GM10847 (cell line): Measurements from ENCODE around the gene CLDN10.

Source experiments
- POLR2A ChIP-seq: IDR thresholded peaks from 2 replicates; pipeline ENCODE4 v1.6.1; 2011; ENCODE audit not compliant: insufficient read length; ENCODE audit errors: extremely low read depth

CLDN10 gene

GRCh38 chr13:95570016-95570415, 17.5 kb downstream of the CLDN10 start:
- TF ChIP-seq POLR2A, result no peak

GRCh38 chr13:95571941-95572340, 19.4 kb downstream of the CLDN10 start:
- TF ChIP-seq POLR2A, result no peak

DNA sequence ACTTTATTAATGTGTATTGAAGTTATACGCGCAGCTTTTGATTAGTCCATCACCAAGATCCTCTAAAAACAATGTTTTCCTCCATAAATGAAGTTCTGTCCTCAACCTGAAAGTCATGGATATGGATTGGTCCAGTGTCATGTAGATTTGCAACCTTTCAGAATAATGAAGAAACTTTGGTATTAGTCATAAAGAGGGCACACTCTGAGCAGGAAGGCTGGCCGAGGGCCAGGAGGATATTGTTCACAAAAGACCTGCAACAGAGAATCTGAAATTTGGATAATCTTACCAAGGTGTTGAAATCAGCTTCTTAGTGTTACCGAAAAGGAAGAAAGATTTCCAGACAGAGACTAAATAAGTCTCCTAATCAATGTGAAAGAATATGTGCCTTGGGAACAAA, 20.7 kb downstream of the CLDN10 start:
- no peak for TF ChIP-seq POLR2A

- TF ChIP-seq POLR2A, result no peak
Observed at GRCh38 chr13:95579303-95579702, 26.8 kb downstream of the CLDN10 start.

DNA sequence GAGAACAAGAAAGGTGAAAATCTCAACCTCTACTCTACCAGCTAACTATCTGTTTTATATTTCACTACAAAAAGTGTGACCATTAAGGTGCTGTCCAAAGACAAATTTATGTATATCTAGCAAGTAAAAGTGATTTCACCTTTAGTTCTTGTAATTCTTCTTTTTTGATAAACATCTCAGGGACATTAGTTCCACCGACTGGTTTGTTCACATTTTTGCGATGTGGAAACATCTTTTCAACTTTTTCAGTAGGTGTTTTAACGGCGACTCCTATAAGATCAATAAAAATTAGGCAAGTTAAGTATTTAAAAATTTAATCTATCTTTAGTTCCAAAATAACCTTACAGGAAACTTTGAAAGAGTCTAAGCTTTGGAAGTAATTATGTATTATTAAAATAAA, 33.3 kb downstream of the CLDN10 start:
- no peak for TF ChIP-seq POLR2A

DNA sequence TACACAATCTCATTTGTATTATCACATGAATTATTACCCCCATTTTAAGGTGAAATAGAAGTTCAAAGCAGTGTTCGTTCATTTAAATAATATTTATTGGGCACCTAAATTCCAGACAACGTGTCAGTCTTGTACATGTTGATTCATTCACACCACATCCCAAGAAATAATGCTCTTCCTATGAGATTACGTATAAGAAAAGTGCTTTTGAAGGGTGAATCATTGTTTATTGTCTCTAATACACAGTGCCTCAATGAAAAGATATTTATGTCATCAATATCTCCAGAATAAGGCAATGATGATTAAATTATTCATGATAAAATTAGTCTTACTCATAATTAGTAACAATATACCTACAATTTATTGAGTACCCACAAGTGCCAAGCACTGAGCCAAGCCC, 35.6 kb downstream of the CLDN10 start:
- no peak for TF ChIP-seq POLR2A

- no peak for TF ChIP-seq POLR2A
Observed at GRCh38 chr13:95588721-95589120, 36.2 kb downstream of the CLDN10 start.

DNA sequence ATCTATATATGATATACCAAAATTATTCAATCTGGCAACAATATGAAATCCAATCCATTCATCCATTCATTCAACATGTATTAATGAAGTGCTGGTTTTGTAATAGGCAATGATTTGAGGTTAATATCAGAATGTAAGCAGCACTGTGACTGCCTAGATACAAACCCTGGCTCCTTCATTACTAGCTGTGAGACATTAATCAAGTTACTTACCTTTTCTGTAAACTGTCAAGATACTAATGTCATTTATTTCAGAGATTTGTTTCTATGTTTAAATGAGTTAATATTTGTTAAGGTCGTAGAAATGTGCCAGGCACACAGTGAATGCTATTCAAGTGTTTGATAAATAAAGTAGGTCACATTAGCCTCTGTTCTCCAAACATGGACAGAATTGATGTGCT, 40.9 kb downstream of the CLDN10 start:
- no peak for TF ChIP-seq POLR2A

- no peak for TF ChIP-seq POLR2A
Observed at GRCh38 chr13:95596701-95597100, 44.2 kb downstream of the CLDN10 start.

DNA sequence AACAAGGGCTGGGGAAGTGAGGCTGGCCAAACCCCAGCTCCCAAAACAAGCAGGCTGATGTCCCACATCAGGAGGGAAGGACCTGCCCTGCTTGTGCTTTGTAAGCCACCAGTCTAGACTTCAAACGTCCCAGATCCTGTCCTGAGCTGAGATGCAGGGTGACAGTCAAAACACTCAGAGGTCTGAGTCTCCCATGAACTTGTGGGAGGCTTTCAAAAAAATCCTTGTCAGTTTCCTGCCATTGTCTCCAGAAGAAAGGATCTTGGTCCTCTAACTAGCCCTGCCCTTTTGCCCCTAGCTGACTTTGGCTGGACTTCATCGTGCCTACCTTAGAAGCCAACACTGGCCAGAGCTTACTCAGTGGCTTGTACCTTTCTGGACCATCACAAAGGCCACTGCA, 48.7 kb downstream of the CLDN10 start:
- TF ChIP-seq POLR2A, result no peak

GRCh38 chr13:95601906-95602305, 49.4 kb downstream of the CLDN10 start:
- no peak for TF ChIP-seq POLR2A

DNA sequence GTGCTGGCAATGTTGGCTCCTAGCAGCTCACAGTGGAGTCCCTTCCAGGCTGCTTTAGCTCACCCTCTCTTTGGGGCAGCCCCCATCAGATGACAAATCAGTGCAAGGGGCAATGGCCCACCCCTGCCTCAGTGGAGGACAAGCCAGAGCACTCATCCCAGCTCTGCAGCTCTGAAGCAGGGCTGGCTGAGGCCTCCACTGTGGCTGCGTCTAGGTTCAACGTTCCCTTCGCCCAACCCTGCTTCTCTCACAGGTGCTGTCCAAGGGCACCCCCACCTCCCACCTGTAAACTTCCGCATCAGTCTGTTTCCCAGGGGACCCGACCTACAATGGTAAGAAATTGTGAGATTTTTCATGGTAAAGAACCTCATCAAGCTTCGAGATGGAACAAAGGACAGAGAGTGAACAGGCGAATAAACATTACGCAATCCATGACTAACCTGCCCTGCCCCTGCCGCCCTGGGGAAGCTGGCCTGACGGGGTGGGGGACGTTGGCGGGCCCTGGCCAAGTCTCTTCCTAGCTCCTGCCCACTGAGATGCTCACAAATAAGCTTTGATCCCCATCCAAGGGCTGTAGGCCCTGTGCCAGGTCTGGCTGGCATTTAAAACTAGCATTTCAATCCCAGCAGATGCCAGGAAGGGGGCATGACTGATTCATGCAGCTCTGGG, 51.5 kb downstream of the CLDN10 start:
- TF ChIP-seq POLR2A, result no peak

- no peak for TF ChIP-seq POLR2A
Observed at GRCh38 chr13:95604556-95604915, 52.0 kb downstream of the CLDN10 start.

GRCh38 chr13:95605448-95606125, 53.1 kb downstream of the CLDN10 start:
- no peak for TF ChIP-seq POLR2A

DNA sequence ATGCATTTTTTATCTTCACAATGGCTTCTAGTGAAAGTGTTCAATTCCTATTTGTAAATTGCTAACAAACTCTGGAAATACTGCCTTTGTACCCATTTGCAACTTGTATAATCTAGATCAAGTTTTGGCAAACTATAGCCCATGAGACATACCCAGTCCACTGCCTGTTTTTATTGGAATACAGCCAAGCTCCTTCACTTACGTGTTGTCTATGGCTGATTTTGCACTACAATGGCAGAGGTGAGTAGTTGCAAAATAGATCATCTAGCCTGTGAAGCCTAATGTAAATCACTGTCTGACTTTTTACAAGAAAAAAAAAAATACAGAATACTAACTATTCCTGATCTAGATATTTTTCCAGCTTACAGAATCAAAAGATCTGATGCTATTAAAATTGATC, 54.8 kb downstream of the CLDN10 start:
- no peak for TF ChIP-seq POLR2A

GRCh38 chr13:95608640-95609323, 56.3 kb downstream of the CLDN10 start:
- TF ChIP-seq POLR2A, result no peak
